Vagina (tissue), 2 donors: ENCODE results near the gene C19orf67.

ENCODE experiments used
- POLR2A ChIP-seq, 2 donors: fragments of 450-650 bp; IDR thresholded peaks; one replicate each; pipeline ENCODE4 v1.6.1; 2017; ENCODE audit warnings: antibody characterized with exemption in 2 of 2, mild to moderate bottlenecking in 2 of 2, moderate library complexity in 2 of 2
- TF ChIP-seq, protein P1 (sequence below), 3 experiments: fragments of 450-650 bp in 2 of 3; fragments of 200-600 bp in 1 of 3; sonication (generic) in 1 of 3; IDR thresholded peaks; one replicate each; pipeline ENCODE4 v1.5.1; 2017 to 2019; ENCODE audit warnings: antibody characterized with exemption in 3 of 3, mild to moderate bottlenecking in 2 of 3, moderate library complexity in 2 of 3

- TF ChIP-seq, protein P1, sequence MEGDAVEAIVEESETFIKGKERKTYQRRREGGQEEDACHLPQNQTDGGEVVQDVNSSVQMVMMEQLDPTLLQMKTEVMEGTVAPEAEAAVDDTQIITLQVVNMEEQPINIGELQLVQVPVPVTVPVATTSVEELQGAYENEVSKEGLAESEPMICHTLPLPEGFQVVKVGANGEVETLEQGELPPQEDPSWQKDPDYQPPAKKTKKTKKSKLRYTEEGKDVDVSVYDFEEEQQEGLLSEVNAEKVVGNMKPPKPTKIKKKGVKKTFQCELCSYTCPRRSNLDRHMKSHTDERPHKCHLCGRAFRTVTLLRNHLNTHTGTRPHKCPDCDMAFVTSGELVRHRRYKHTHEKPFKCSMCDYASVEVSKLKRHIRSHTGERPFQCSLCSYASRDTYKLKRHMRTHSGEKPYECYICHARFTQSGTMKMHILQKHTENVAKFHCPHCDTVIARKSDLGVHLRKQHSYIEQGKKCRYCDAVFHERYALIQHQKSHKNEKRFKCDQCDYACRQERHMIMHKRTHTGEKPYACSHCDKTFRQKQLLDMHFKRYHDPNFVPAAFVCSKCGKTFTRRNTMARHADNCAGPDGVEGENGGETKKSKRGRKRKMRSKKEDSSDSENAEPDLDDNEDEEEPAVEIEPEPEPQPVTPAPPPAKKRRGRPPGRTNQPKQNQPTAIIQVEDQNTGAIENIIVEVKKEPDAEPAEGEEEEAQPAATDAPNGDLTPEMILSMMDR (IDR thresholded peaks at IDR 0.05), result no peak
- no peak for TF ChIP-seq POLR2A (IDR thresholded peaks at IDR 0.05)
Measured at GRCh38 chr19:14039181-14039580, 46.4 kb downstream of the C19orf67 start.
